BE2C (cell line): ENCODE measurements around the gene ELAVL1.

Experiments
- DNase-seq: peaks from one replicate; pipeline ENCODE4 v3.0.0-alpha.2; 2020
- H3K27me3 ChIP-seq: fragments of 250-450 bp; sonication (Bioruptor Pico); 2 replicates; pipeline ENCODE4 v1.5.1; 2020; ENCODE audit warnings: mild to moderate bottlenecking
- H3K36me3 ChIP-seq: fragments of 250-450 bp; sonication (Bioruptor Pico); 2 replicates; pipeline ENCODE4 v1.5.1; 2020; ENCODE audit warnings: mild to moderate bottlenecking
- H3K4me1 ChIP-seq: fragments of 250-450 bp; sonication (Bioruptor Pico); 2 replicates; pipeline ENCODE4 v1.5.1; 2020
- H3K4me3 ChIP-seq: 2 replicates; pipeline ENCODE4 v1.5.1; 2011; ENCODE audit warnings: low read depth, low read length
- H3K9me3 ChIP-seq: fragments of 250-450 bp; sonication (Bioruptor Pico); 2 replicates; pipeline ENCODE4 v1.5.1; 2020
- CTCF ChIP-seq: IDR thresholded peaks from 2 replicates; pipeline ENCODE4 v1.5.1; 2012; ENCODE audit warnings: mild to moderate bottlenecking, low read depth, low read length

ELAVL1 gene

GRCh38 chr19:7992575-7992974 lies 12.9 kb downstream of the ELAVL1 start:
- no peaks in the 10 kb centered on the region for H3K27me3 ChIP-seq
- H3K9me3 ChIP-seq, result no peaks in the 10 kb centered on the region
- no peaks in the 10 kb centered on the region for H3K4me1 ChIP-seq
- peaks cover 46% of the 10 kb centered on the region for H3K36me3 ChIP-seq
- H3K4me3 ChIP-seq, result no peak overlapping the region
- DNase-seq, result no peak
- no peak for TF ChIP-seq CTCF

GRCh38 chr19:7989071-7989575 lies 16.3 kb downstream of the ELAVL1 start:
- no peaks in the 10 kb centered on the region for H3K27me3 ChIP-seq
- H3K9me3 ChIP-seq, result no peaks in the 10 kb centered on the region
- no peak overlapping the region for H3K4me3 ChIP-seq
- DNase-seq, result no peak
- no peak for TF ChIP-seq CTCF
- H3K4me1 ChIP-seq, result no peaks in the 10 kb centered on the region
- H3K36me3 ChIP-seq, result peaks cover 66% of the 10 kb centered on the region

- H3K4me3 ChIP-seq, result no peak overlapping the region
- no peak for TF ChIP-seq CTCF
Observed at GRCh38 chr19:7988307-7988706, 17.1 kb downstream of the ELAVL1 start.

GRCh38 chr19:7987114-7987768 lies 18.2 kb downstream of the ELAVL1 start:
- Histone ChIP-seq H3K4me1 (no peaks in the 10 kb centered on the region), H3K9me3 (no peaks in the 10 kb centered on the region), H3K4me3 (no peak overlapping the region), H3K27me3 (no peaks in the 10 kb centered on the region), H3K36me3 (peaks cover 83% of the 10 kb centered on the region)
- DNase-seq, result no peak
- TF ChIP-seq CTCF, result no peak

More at GRCh38 chr19:7988307-7988706, 17.1 kb downstream of the ELAVL1 start:
- Histone ChIP-seq H3K27me3 (no peaks in the 10 kb centered on the region), H3K4me1 (no peaks in the 10 kb centered on the region), H3K36me3 (peaks cover 72% of the 10 kb centered on the region), H3K9me3 (no peaks in the 10 kb centered on the region)
- no peak for DNase-seq

GRCh38 chr19:7986321-7987113 lies 18.9 kb downstream of the ELAVL1 start:
- no peaks in the 10 kb centered on the region for H3K9me3 ChIP-seq
- TF ChIP-seq CTCF, result no peak
- H3K4me3 ChIP-seq, result no peak overlapping the region
- no peak for DNase-seq
- no peaks in the 10 kb centered on the region for H3K4me1 ChIP-seq
- peaks cover 84% of the 10 kb centered on the region for H3K36me3 ChIP-seq
- no peaks in the 10 kb centered on the region for H3K27me3 ChIP-seq

- DNase-seq, result no peak
- no peak overlapping the region for H3K4me3 ChIP-seq
- TF ChIP-seq CTCF, result no peak
- no peaks in the 10 kb centered on the region for H3K4me1 ChIP-seq
- peaks cover 79% of the 10 kb centered on the region for H3K36me3 ChIP-seq
- H3K9me3 ChIP-seq, result no peaks in the 10 kb centered on the region
- H3K27me3 ChIP-seq, result no peaks in the 10 kb centered on the region
Observed at GRCh38 chr19:7985481-7985911, 19.9 kb downstream of the ELAVL1 start.
